ENCODE data around the gene MAGI3. TPM values are rescaled to one million over a fixed set of nuclear protein-coding genes. Genes with fewer than 3 reads are reported as not detected.

Gene MAGI3
- total and polyA plus RNA-seq, 3 experiments from 2014 or later: 1.8 to 3.2 (median 3.1) TPM

GRCh38 chr1:113375878-113376277 lies 14.4 kb upstream of the MAGI3 start:
- CTCF ChIA-PET: no interaction called here
- Mint-ChIP-seq H3K9me3 (no peaks in the 10 kb centered on the region), H3K4me3 (no peak overlapping the region), H3K27me3 (peaks cover 1 to 26% of the 10 kb centered on the region in 2 donors), H3K36me3 (no peaks in the 10 kb centered on the region), H3K4me1 (no peaks in the 10 kb centered on the region), H3K27ac (no peak overlapping the region)
- H3K9me3 ChIP-seq (ENCODE audit: low read length): no peaks in the 10 kb centered on the region
- H3K4me1 ChIP-seq (ENCODE audit: insufficient read depth, low read length): no peaks in the 10 kb centered on the region
- POLR2A ChIA-PET: no interaction called here
- H3K27ac ChIP-seq (ENCODE audit: low read depth, low read length): no peak overlapping the region
- no peaks in the 10 kb centered on the region for H3K36me3 ChIP-seq (ENCODE audit: insufficient read depth, low read length)
- H3K27me3 ChIP-seq (ENCODE audit: insufficient read depth, low read length, poor library complexity, severe bottlenecking): no peaks in the 10 kb centered on the region
- no peak for DNase-seq
- H3K4me3 ChIP-seq (ENCODE audit: low read length): no peak overlapping the region

- H3K36me3 ChIP-seq (ENCODE audit: insufficient read depth, low read length): no peaks in the 10 kb centered on the region
- no peaks in the 10 kb centered on the region for H3K27me3 ChIP-seq (ENCODE audit: insufficient read depth, low read length, poor library complexity, severe bottlenecking)
- no peak overlapping the region for H3K27ac Mint-ChIP-seq
- H3K4me1 ChIP-seq (ENCODE audit: insufficient read depth, low read length): no peaks in the 10 kb centered on the region
- no peak for DNase-seq
- POLR2A ChIA-PET: no interaction called here
- H3K27me3 Mint-ChIP-seq: peaks cover 7 to 16% of the 10 kb centered on the region in 2 donors
- H3K4me3 ChIP-seq (ENCODE audit: low read length): no peak overlapping the region
- CTCF ChIA-PET: interaction anchor here (0.6 to 1.5 kb wide), 2 partner anchors 307 to 469 kb away, joined by 3 read pairs; partner anchors contain the start of gene LRIG2
- H3K9me3 ChIP-seq (ENCODE audit: low read length): no peaks in the 10 kb centered on the region
- no peak overlapping the region for H3K27ac ChIP-seq (ENCODE audit: low read depth, low read length)
- no peaks in the 10 kb centered on the region for H3K36me3 Mint-ChIP-seq
- H3K4me3 Mint-ChIP-seq: no peak overlapping the region
- H3K9me3 Mint-ChIP-seq: no peaks in the 10 kb centered on the region
- no peaks in the 10 kb centered on the region for H3K4me1 Mint-ChIP-seq
Observed at GRCh38 chr1:113380075-113380474, 10.2 kb upstream of the MAGI3 start.

- Histone ChIP-seq H3K36me3 (ENCODE audit: insufficient read depth, low read length) (no peaks in the 10 kb centered on the region), H3K9me3 (ENCODE audit: low read length) (no peaks in the 10 kb centered on the region), H3K4me3 (ENCODE audit: low read length) (no peak overlapping the region), H3K27me3 (ENCODE audit: insufficient read depth, low read length, poor library complexity, severe bottlenecking) (no peaks in the 10 kb centered on the region), H3K4me1 (ENCODE audit: insufficient read depth, low read length) (peaks cover 23% of the 10 kb centered on the region), H3K27ac (ENCODE audit: low read depth, low read length) (no peak overlapping the region)
- Mint-ChIP-seq H3K27ac (no peak overlapping the region), H3K27me3 (peaks cover 0 to 6% of the 10 kb centered on the region in 2 donors), H3K4me3 (peak overlapping the region in 4 of 7 donors; percentile 92 to 97 (median 93)), H3K36me3 (peaks cover 0 to 5% (median 4%) of the 10 kb centered on the region in 3 donors), H3K4me1 (peaks cover 24 to 33% (median 26%) of the 10 kb centered on the region in 3 donors), H3K9me3 (peaks cover 0 to 4% (median 0%) of the 10 kb centered on the region in 5 donors)
- ChIA-PET CTCF (no interaction called here), POLR2A (no interaction called here)
- no peak for DNase-seq
Observed at GRCh38 chr1:113388017-113388620, 2.2 kb upstream of the MAGI3 start.

- no peak for DNase-seq
- Histone ChIP-seq H3K27me3 (ENCODE audit: insufficient read depth, low read length, poor library complexity, severe bottlenecking) (no peaks in the 10 kb centered on the region), H3K9me3 (ENCODE audit: low read length) (no peaks in the 10 kb centered on the region), H3K36me3 (ENCODE audit: insufficient read depth, low read length) (no peaks in the 10 kb centered on the region), H3K4me1 (ENCODE audit: insufficient read depth, low read length) (peaks cover 23% of the 10 kb centered on the region), H3K4me3 (ENCODE audit: low read length) (peak overlapping the region; percentile 71), H3K27ac (ENCODE audit: low read depth, low read length) (no peak overlapping the region)
- CTCF ChIA-PET: interaction anchor here (1.5 to 1.8 kb wide), 2 partner anchors 10 to 316 kb away, joined by 4 to 7 read pairs; partner anchors contain the start of gene LRIG2
- H3K9me3 Mint-ChIP-seq: peaks cover 0 to 4% (median 0%) of the 10 kb centered on the region in 5 donors
- H3K4me1 Mint-ChIP-seq: peaks cover 24 to 33% (median 26%) of the 10 kb centered on the region in 3 donors
- H3K27me3 Mint-ChIP-seq: peaks cover 0 to 8% of the 10 kb centered on the region in 2 donors
- peak overlapping the region; percentile 92 to 97 (median 94) for H3K4me3 Mint-ChIP-seq
- H3K27ac Mint-ChIP-seq: peak overlapping the region in 6 of 8 donors; percentile 10 to 86 (median 43)
- POLR2A ChIA-PET: no interaction called here
- peaks cover 0 to 5% (median 4%) of the 10 kb centered on the region in 3 donors for H3K36me3 Mint-ChIP-seq
Observed at GRCh38 chr1:113388621-113389358, 1.5 kb upstream of the MAGI3 start.

DNA sequence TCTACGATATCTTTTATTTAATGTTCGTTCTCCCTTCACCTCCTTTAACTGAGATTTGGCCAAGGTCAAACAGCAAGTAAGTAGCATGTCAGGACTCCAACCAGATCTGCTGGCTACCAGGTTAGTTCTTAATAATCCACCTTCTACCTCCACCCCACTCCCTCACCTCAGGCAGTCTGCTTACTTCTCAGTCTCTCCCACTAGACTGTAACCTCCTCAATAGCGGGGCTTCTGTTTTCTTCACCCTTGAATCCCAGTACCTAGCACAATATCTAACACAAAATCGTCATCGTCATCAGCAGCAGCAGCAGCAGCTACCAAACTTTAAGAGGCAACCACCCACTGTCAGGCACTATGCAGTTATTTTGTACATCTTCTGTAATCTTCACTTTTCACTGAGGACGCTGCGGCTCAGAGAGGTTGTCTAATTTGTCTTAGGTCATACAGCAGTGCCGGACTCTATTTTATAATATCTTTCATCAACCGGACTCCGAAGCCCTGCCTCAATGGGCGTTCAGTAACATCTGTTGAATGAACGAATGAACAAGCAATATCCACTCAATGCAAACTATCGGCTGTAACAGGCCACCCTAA lies 859 bp upstream of the MAGI3 start:
- H3K4me3 Mint-ChIP-seq: peak overlapping the region; percentile 92 to 97 (median 94)
- POLR2A ChIA-PET: no interaction called here
- H3K4me1 Mint-ChIP-seq: peaks cover 24 to 33% (median 26%) of the 10 kb centered on the region in 3 donors
- peak in 1 of 5 donors; percentile 6 for DNase-seq
- H3K9me3 Mint-ChIP-seq: peaks cover 0 to 4% (median 0%) of the 10 kb centered on the region in 5 donors
- H3K27ac ChIP-seq (ENCODE audit: low read depth, low read length): peak overlapping the region; percentile 41
- peak overlapping the region in 7 of 8 donors; percentile 10 to 91 (median 72) for H3K27ac Mint-ChIP-seq
- peaks cover 0 to 5% (median 4%) of the 10 kb centered on the region in 3 donors for H3K36me3 Mint-ChIP-seq
- H3K27me3 Mint-ChIP-seq: peaks cover 0 to 8% of the 10 kb centered on the region in 2 donors
- H3K9me3 ChIP-seq (ENCODE audit: low read length): no peaks in the 10 kb centered on the region
- H3K27me3 ChIP-seq (ENCODE audit: insufficient read depth, low read length, poor library complexity, severe bottlenecking): no peaks in the 10 kb centered on the region
- CTCF ChIA-PET: interaction anchor here (1.0 to 1.8 kb wide), 3 partner anchors 9 to 316 kb away, joined by 3 to 7 read pairs (median 4); partner anchors contain the start of gene LRIG2
- peak overlapping the region; percentile 71 for H3K4me3 ChIP-seq (ENCODE audit: low read length)
- peaks cover 23% of the 10 kb centered on the region for H3K4me1 ChIP-seq (ENCODE audit: insufficient read depth, low read length)
- no peaks in the 10 kb centered on the region for H3K36me3 ChIP-seq (ENCODE audit: insufficient read depth, low read length)

- H3K27ac Mint-ChIP-seq: peak overlapping the region in 6 of 8 donors; percentile 4 to 78 (median 54)
- ChIA-PET POLR2A (interaction anchor here (0.6 to 0.8 kb wide), 2 partner anchors 24 to 733 kb away, joined by 3 read pairs; no protein-coding TSS in a partner anchor), CTCF (no interaction called here)
- H3K4me1 Mint-ChIP-seq: peaks cover 24 to 33% (median 26%) of the 10 kb centered on the region in 3 donors
- peaks cover 0 to 5% (median 0%) of the 10 kb centered on the region in 3 donors for H3K36me3 Mint-ChIP-seq
- peaks cover 0 to 4% (median 0%) of the 10 kb centered on the region in 5 donors for H3K9me3 Mint-ChIP-seq
- Histone ChIP-seq H3K4me3 (ENCODE audit: low read length) (peak overlapping the region; percentile 71), H3K4me1 (ENCODE audit: insufficient read depth, low read length) (peaks cover 23% of the 10 kb centered on the region), H3K9me3 (ENCODE audit: low read length) (no peaks in the 10 kb centered on the region), H3K36me3 (ENCODE audit: insufficient read depth, low read length) (no peaks in the 10 kb centered on the region), H3K27me3 (ENCODE audit: insufficient read depth, low read length, poor library complexity, severe bottlenecking) (no peaks in the 10 kb centered on the region), H3K27ac (ENCODE audit: low read depth, low read length) (peak overlapping the region; percentile 41)
- H3K27me3 Mint-ChIP-seq: peaks cover 6 to 16% of the 10 kb centered on the region in 2 donors
- peak overlapping the region; percentile 80 to 96 (median 90) for H3K4me3 Mint-ChIP-seq
- peak; percentile 26 to 57 (median 38) for DNase-seq
Observed at GRCh38 chr1:113390871-113391648, 745 bp downstream of the MAGI3 start.

- Histone ChIP-seq H3K9me3 (ENCODE audit: low read length) (no peaks in the 10 kb centered on the region), H3K4me1 (ENCODE audit: insufficient read depth, low read length) (peaks cover 23% of the 10 kb centered on the region), H3K27ac (ENCODE audit: low read depth, low read length) (peak overlapping the region; percentile 41), H3K36me3 (ENCODE audit: insufficient read depth, low read length) (no peaks in the 10 kb centered on the region), H3K4me3 (ENCODE audit: low read length) (peak overlapping the region; percentile 71), H3K27me3 (ENCODE audit: insufficient read depth, low read length, poor library complexity, severe bottlenecking) (no peaks in the 10 kb centered on the region)
- peak overlapping the region in 7 of 8 donors; percentile 4 to 78 (median 54) for H3K27ac Mint-ChIP-seq
- peak overlapping the region; percentile 72 to 94 (median 84) for H3K4me3 Mint-ChIP-seq
- peaks cover 24 to 33% (median 26%) of the 10 kb centered on the region in 3 donors for H3K4me1 Mint-ChIP-seq
- peak in 3 of 5 donors; percentile 7 to 48 (median 29) for DNase-seq
- ChIA-PET POLR2A (interaction anchor here (0.8 kb wide), 1 partner anchor 24 kb away, joined by 3 read pairs; no protein-coding TSS in a partner anchor), CTCF (no interaction called here)
- peaks cover 0 to 4% (median 0%) of the 10 kb centered on the region in 5 donors for H3K9me3 Mint-ChIP-seq
- H3K36me3 Mint-ChIP-seq: peaks cover 0 to 5% (median 0%) of the 10 kb centered on the region in 3 donors
- H3K27me3 Mint-ChIP-seq: peaks cover 9 to 23% of the 10 kb centered on the region in 2 donors
Observed at GRCh38 chr1:113391649-113392271, 1.4 kb downstream of the MAGI3 start.
